ENCODE measurements around the gene ZNF699.

- TF ChIP-seq EZH2 (IDR thresholded peaks at IDR 0.05; ENCODE audit: borderline replicate concordance, insufficient read depth, low read length, poor library complexity, severe bottlenecking) (no peak), MXI1 (conservative IDR thresholded peaks at IDR 0.05; ENCODE audit: poor library complexity, severe bottlenecking) (peak; percentile 72), REST (IDR thresholded peaks at IDR 0.05; ENCODE audit: borderline replicate concordance) (peak; percentile 55), TAF1 (IDR thresholded peaks at IDR 0.05; ENCODE audit: low read depth) (peak; percentile 41), EP300 (conservative IDR thresholded peaks at IDR 0.05; ENCODE audit: poor library complexity, severe bottlenecking) (peak; percentile 31), RAD21 (conservative IDR thresholded peaks at IDR 0.05) (peak; percentile 46)
- TF ChIP-seq, protein P1, sequence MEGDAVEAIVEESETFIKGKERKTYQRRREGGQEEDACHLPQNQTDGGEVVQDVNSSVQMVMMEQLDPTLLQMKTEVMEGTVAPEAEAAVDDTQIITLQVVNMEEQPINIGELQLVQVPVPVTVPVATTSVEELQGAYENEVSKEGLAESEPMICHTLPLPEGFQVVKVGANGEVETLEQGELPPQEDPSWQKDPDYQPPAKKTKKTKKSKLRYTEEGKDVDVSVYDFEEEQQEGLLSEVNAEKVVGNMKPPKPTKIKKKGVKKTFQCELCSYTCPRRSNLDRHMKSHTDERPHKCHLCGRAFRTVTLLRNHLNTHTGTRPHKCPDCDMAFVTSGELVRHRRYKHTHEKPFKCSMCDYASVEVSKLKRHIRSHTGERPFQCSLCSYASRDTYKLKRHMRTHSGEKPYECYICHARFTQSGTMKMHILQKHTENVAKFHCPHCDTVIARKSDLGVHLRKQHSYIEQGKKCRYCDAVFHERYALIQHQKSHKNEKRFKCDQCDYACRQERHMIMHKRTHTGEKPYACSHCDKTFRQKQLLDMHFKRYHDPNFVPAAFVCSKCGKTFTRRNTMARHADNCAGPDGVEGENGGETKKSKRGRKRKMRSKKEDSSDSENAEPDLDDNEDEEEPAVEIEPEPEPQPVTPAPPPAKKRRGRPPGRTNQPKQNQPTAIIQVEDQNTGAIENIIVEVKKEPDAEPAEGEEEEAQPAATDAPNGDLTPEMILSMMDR (IDR thresholded peaks at IDR 0.05; ENCODE audit: poor library complexity, severe bottlenecking): peak; percentile 85
These were observed 14.4 kb upstream of the ZNF699 start, which contains the start of gene ZNF559 for GRCh38 chr19:9323919-9324583.

Measured in neural cell (in vitro differentiated cells).